Spinal cord (tissue), 10 donors: ENCODE measurements around the gene AP1B1. TPM values are rescaled to one million over a fixed set of nuclear protein-coding genes. Genes with fewer than 3 reads are reported as not detected.
"Not testable (repeated sequence)": the region's sequence is repeated elsewhere in the genome, so short reads cannot be mapped to it uniquely, and the experiment has no call there.

Source experiments
- DNase-seq, 6 donors: peaks; one replicate each; pipeline versions ENCODE4 v3.0.0 to v3.0.0-alpha.2; 2013 to 2015; ENCODE audit warnings: low spot score in 6 of 6, low read depth in 4 of 6
- H3K27ac ChIP-seq: one replicate; pipeline ENCODE4 v1.5.1; 2013; ENCODE audit warnings: low read depth, low read length, control low read depth
- H3K27me3 ChIP-seq: one replicate; pipeline ENCODE4 v1.6.1; 2013; ENCODE audit warnings: low read length; ENCODE audit not compliant: control insufficient read depth, insufficient read depth
- H3K36me3 ChIP-seq: one replicate; pipeline ENCODE4 v1.6.1; 2013; ENCODE audit warnings: low read length; ENCODE audit not compliant: control insufficient read depth, insufficient read depth
- H3K4me1 ChIP-seq: one replicate; pipeline ENCODE4 v1.6.1; 2013; ENCODE audit warnings: low read length; ENCODE audit not compliant: control insufficient read depth, insufficient read depth
- H3K4me3 ChIP-seq: one replicate; pipeline ENCODE4 v1.5.1; 2013; ENCODE audit warnings: low read depth, low read length, control low read depth
- H3K9me3 ChIP-seq: one replicate; pipeline ENCODE4 v1.6.1; 2013; ENCODE audit warnings: low read length; ENCODE audit not compliant: control insufficient read depth, insufficient read depth
- WGBS: methylation state at CpG from one replicate; pipeline ENCODE4 v1.1.5; 2013; ENCODE audit warnings: missing lambda C conversion rate; ENCODE audit not compliant: insufficient coverage; 5-methylcytosine and 5-hydroxymethylcytosine counted together
- long read RNA-seq, 4 donors: transcript quantifications; one replicate each; lab custom pipeline, GENCODE V29; 2026
- polyA plus RNA-seq, 2 donors: library from polyadenylated mRNA; unstranded; fragments of 120-200 nt; gene quantifications; one replicate each; pipeline ENCODE4 v1.2.1, GENCODE V29; 2013; ENCODE audit not compliant: insufficient read length in 2 of 2
- total RNA-seq, 2 donors: library from RNA; depleted of rRNA in 1 of 2; stranded (reverse); fragments of 120-200 nt in 1 of 2; fragments of >200 nt in 1 of 2; gene quantifications; one replicate each; pipeline versions ENCODE4 v1.2.3 to v1.2.4, GENCODE V29; 2013 to 2014
- donor health status: healthy.

Gene AP1B1
- total RNA-seq, result 10 to 100 TPM; 52.2 to 55.7 TPM
- polyA plus RNA-seq, result 10 to 100 TPM; 79.2 to 80.0 TPM
- long read RNA-seq, donor 1, full-length matches to known transcripts, result 2 of 14 reads
- long read RNA-seq, donor 1, partial matches to known transcripts, result 7 of 14 reads
- long read RNA-seq, donor 1, other reads (novel, unspliced or antisense), result 5 of 14 reads
- long read RNA-seq, donor 2, partial matches to known transcripts, result 10 of 11 reads
- long read RNA-seq, donor 2, other reads (novel, unspliced or antisense), result 0 of 11 reads
- long read RNA-seq, donor 3, partial matches to known transcripts, result 17 of 21 reads
- long read RNA-seq, donor 3, other reads (novel, unspliced or antisense), result 0 of 21 reads
- long read RNA-seq, donor 4, full-length matches to known transcripts, result 3 of 3 reads
- long read RNA-seq, donor 4, partial matches to known transcripts, result 0 of 3 reads
- long read RNA-seq, donor 4, other reads (novel, unspliced or antisense), result 0 of 3 reads

GRCh38 chr22:29387921-29388758 lies at the start of gene AP1B1:
AP1B1 (minus strand) TSS chr22:29388570; CDS start chr22:29367243, 21,327 bp downstream.
- no peaks in the 10 kb centered on the region for H3K9me3 ChIP-seq
- peaks cover 20% of the 10 kb centered on the region for H3K4me1 ChIP-seq
- H3K4me3 ChIP-seq, result peak within 1 kb of the TSS; percentile 79
- DNase-seq, result peak; percentile 67 to 98 (median 82)
- no peaks in the 10 kb centered on the region for H3K27me3 ChIP-seq
- H3K27ac ChIP-seq, result peak within 1 kb of the TSS; percentile 76
- peaks cover 14% of the 10 kb centered on the region for H3K36me3 ChIP-seq
- under 1% methylated on average over 68 of the region's 68 CpGs for WGBS

- Histone ChIP-seq H3K36me3 (no peaks in the 10 kb centered on the region), H3K9me3 (no peaks in the 10 kb centered on the region), H3K27ac (no peak overlapping the region), H3K27me3 (no peaks in the 10 kb centered on the region), H3K4me1 (no peaks in the 10 kb centered on the region), H3K4me3 (no peak overlapping the region)
- DNase-seq, result no peak
- 61% methylated on average over 2 of the region's 5 CpGs for WGBS
Observed at GRCh38 chr22:29435236-29436136, 47.1 kb upstream of the AP1B1 start.

GRCh38 chr22:29434288-29434687 lies 45.9 kb upstream of the AP1B1 start:
- no peaks in the 10 kb centered on the region for H3K27me3 ChIP-seq
- H3K4me1 ChIP-seq, result no peaks in the 10 kb centered on the region
- H3K36me3 ChIP-seq, result no peaks in the 10 kb centered on the region
- H3K27ac ChIP-seq, result no peak overlapping the region
- no peak for DNase-seq
- H3K4me3 ChIP-seq, result no peak overlapping the region
- H3K9me3 ChIP-seq, result no peaks in the 10 kb centered on the region
- 96% methylated on average over 5 of the region's 7 CpGs for WGBS

GRCh38 chr22:29433856-29434255 lies 45.5 kb upstream of the AP1B1 start:
- no CpG with 5 or more reads among the region's 3 CpGs for WGBS

GRCh38 chr22:29431986-29432385 lies 43.6 kb upstream of the AP1B1 start:
- 61% methylated on average over 4 of the region's 5 CpGs for WGBS
- DNase-seq, result no peak

More at GRCh38 chr22:29433856-29434255, 45.5 kb upstream of the AP1B1 start:
- Histone ChIP-seq H3K4me1 (no peaks in the 10 kb centered on the region), H3K4me3 (no peak overlapping the region), H3K27me3 (no peaks in the 10 kb centered on the region), H3K27ac (no peak overlapping the region), H3K9me3 (no peaks in the 10 kb centered on the region), H3K36me3 (no peaks in the 10 kb centered on the region)
- no peak for DNase-seq

GRCh38 chr22:29427176-29427760 lies 38.9 kb upstream of the AP1B1 start:
- Histone ChIP-seq H3K27me3 (no peaks in the 10 kb centered on the region), H3K9me3 (no peaks in the 10 kb centered on the region), H3K4me3 (no peak overlapping the region), H3K27ac (no peak overlapping the region), H3K4me1 (no peaks in the 10 kb centered on the region), H3K36me3 (no peaks in the 10 kb centered on the region)
- WGBS, result 75% methylated on average over 2 of the region's 2 CpGs
- DNase-seq, result no peak

More at GRCh38 chr22:29431986-29432385, 43.6 kb upstream of the AP1B1 start:
- Histone ChIP-seq H3K27ac (no peak overlapping the region), H3K9me3 (no peaks in the 10 kb centered on the region), H3K4me3 (no peak overlapping the region), H3K36me3 (no peaks in the 10 kb centered on the region), H3K27me3 (no peaks in the 10 kb centered on the region), H3K4me1 (no peaks in the 10 kb centered on the region)

- Histone ChIP-seq H3K27me3 (no peaks in the 10 kb centered on the region), H3K9me3 (no peaks in the 10 kb centered on the region), H3K27ac (no peak overlapping the region), H3K4me3 (no peak overlapping the region), H3K4me1 (no peaks in the 10 kb centered on the region), H3K36me3 (no peaks in the 10 kb centered on the region)
- 95% methylated on average over 5 of the region's 7 CpGs for WGBS
- no peak for DNase-seq
Observed at GRCh38 chr22:29426476-29426875, 38.1 kb upstream of the AP1B1 start.

GRCh38 chr22:29418704-29419103 lies 30.3 kb upstream of the AP1B1 start:
- not testable (repeated sequence) for H3K9me3 ChIP-seq, H3K27me3 ChIP-seq, DNase-seq, H3K27ac ChIP-seq, H3K36me3 ChIP-seq, H3K4me1 ChIP-seq, H3K4me3 ChIP-seq
- WGBS, result 70% methylated on average over 4 of the region's 5 CpGs
